Urothelium cell line (cell line): ENCODE results near the gene STK33.

ENCODE experiments used
- DNase-seq: peaks from one replicate; pipeline ENCODE4 v3.0.0; 2011; ENCODE audit warnings: low spot score, mixed read lengths
- FAIRE-seq: peaks from 2 replicates; lab custom pipeline; 2011; peaks lifted over from hg19 to GRCh38; lab: Jason Lieb, UNC

Gene STK33

GRCh38 chr11:8593935-8594909, at the start of gene STK33:
Gene STK33 (minus strand): TSS chr11:8594228. CDS start chr11:8474905, 119,323 bp downstream.
- no peak for FAIRE-seq
- peak; percentile 91 for DNase-seq

- DNase-seq (no peak), FAIRE-seq (no peak)
Measured at GRCh38 chr11:8642196-8642841, 48.3 kb upstream of the STK33 start.

- FAIRE-seq, result no peak
- DNase-seq, result no peak
Measured at GRCh38 chr11:8641332-8641731, 47.3 kb upstream of the STK33 start.

GRCh38 chr11:8640267-8640906, 46.4 kb upstream of the STK33 start:
- DNase-seq (no peak), FAIRE-seq (no peak)

- FAIRE-seq (no peak), DNase-seq (no peak)
Measured at GRCh38 chr11:8639655-8640054, 45.6 kb upstream of the STK33 start.

GRCh38 chr11:8638300-8638699, 44.3 kb upstream of the STK33 start:
- FAIRE-seq (no peak), DNase-seq (no peak)

- FAIRE-seq (no peak), DNase-seq (no peak)
Measured at GRCh38 chr11:8636127-8636526, 42.1 kb upstream of the STK33 start.

- no peak for FAIRE-seq
- DNase-seq, result no peak
Measured at GRCh38 chr11:8634498-8634897, 40.5 kb upstream of the STK33 start.

- FAIRE-seq (no peak), DNase-seq (no peak)
Measured at GRCh38 chr11:8631395-8632118, 37.5 kb upstream of the STK33 start.

- DNase-seq (no peak), FAIRE-seq (no peak)
Measured at GRCh38 chr11:8624698-8625097, 30.7 kb upstream of the STK33 start.

GRCh38 chr11:8621147-8621546, 27.1 kb upstream of the STK33 start:
- no peak for DNase-seq
- no peak for FAIRE-seq

- no peak for FAIRE-seq
- no peak for DNase-seq
Measured at GRCh38 chr11:8617063-8617462, 23.0 kb upstream of the STK33 start.

GRCh38 chr11:8615291-8616032, 21.4 kb upstream of the STK33 start:
- no peak for DNase-seq
- no peak for FAIRE-seq

GRCh38 chr11:8614497-8614896, 20.5 kb upstream of the STK33 start:
- no peak for FAIRE-seq
- no peak for DNase-seq

GRCh38 chr11:8613036-8613435, 19.0 kb upstream of the STK33 start:
- no peak for FAIRE-seq
- no peak for DNase-seq

- no peak for FAIRE-seq
Measured at GRCh38 chr11:8612522-8612921, 18.5 kb upstream of the STK33 start.

GRCh38 chr11:8610532-8611116, 16.6 kb upstream of the STK33 start:
- DNase-seq (no peak), FAIRE-seq (no peak)

More at GRCh38 chr11:8612522-8612921, 18.5 kb upstream of the STK33 start:
- DNase-seq, result no peak

GRCh38 chr11:8608652-8609051, 14.6 kb upstream of the STK33 start:
- no peak for FAIRE-seq
- no peak for DNase-seq

GRCh38 chr11:8605971-8606563, 12.0 kb upstream of the STK33 start:
- DNase-seq (no peak), FAIRE-seq (no peak)
